H9 (cell line): Measurements from ENCODE around the gene MBP. TPM values are rescaled to one million over a fixed set of nuclear protein-coding genes. Genes with fewer than 3 reads are reported as not detected.

Experiments
- DNase-seq: peaks from one replicate; pipeline ENCODE4 v3.0.0-alpha.2; 2017
- H2AFZ ChIP-seq: one replicate; pipeline ENCODE4 v1.6.1; 2013; ENCODE audit warnings: mild to moderate bottlenecking, low read length, control low read depth, moderate library complexity
- H2AK5ac ChIP-seq: 2 replicates; pipeline ENCODE4 v1.6.1; 2013; ENCODE audit warnings: low read length, control low read depth, mixed read lengths; ENCODE audit not compliant: insufficient read length
- H2BK120ac ChIP-seq: one replicate; pipeline ENCODE4 v1.6.1; 2013; ENCODE audit warnings: low read depth, mild to moderate bottlenecking, low read length, control low read depth, inconsistent platforms; ENCODE audit not compliant: poor library complexity, severe bottlenecking
- H2BK12ac ChIP-seq: 2 replicates; pipeline ENCODE4 v1.6.1; 2013; ENCODE audit warnings: low read length, control low read depth, mixed read lengths, low read depth; ENCODE audit not compliant: insufficient read length
- H2BK15ac ChIP-seq: 2 replicates; pipeline ENCODE4 v1.6.1; 2013; ENCODE audit warnings: low read depth, low read length, control low read depth
- H2BK20ac ChIP-seq: one replicate; pipeline ENCODE4 v1.6.1; 2013; ENCODE audit warnings: low read depth, mild to moderate bottlenecking, low read length, control low read depth, inconsistent platforms; ENCODE audit not compliant: poor library complexity, severe bottlenecking
- H2BK5ac ChIP-seq: 2 replicates; pipeline ENCODE4 v1.6.1; 2013; ENCODE audit warnings: low read length, control low read depth, mixed read lengths; ENCODE audit not compliant: insufficient read length
- H3K14ac ChIP-seq: 2 replicates; pipeline ENCODE4 v1.6.1; 2013; ENCODE audit warnings: low read length, control low read depth; ENCODE audit not compliant: insufficient read depth
- H3K18ac ChIP-seq: 2 replicates; pipeline ENCODE4 v1.6.1; 2013; ENCODE audit warnings: low read depth, mild to moderate bottlenecking, mixed read lengths, low read length, control low read depth; ENCODE audit not compliant: insufficient read length
- H3K23ac ChIP-seq: 2 replicates; pipeline ENCODE4 v1.6.1; 2013; ENCODE audit warnings: low read length, control low read depth, mixed read lengths, low read depth; ENCODE audit not compliant: insufficient read length
- H3K23me2 ChIP-seq: 2 replicates; pipeline ENCODE4 v1.6.1; 2013; ENCODE audit warnings: low read depth, mild to moderate bottlenecking, mixed read lengths, low read length, control low read depth; ENCODE audit not compliant: insufficient read length, poor library complexity, severe bottlenecking
- H3K27ac ChIP-seq: 2 replicates; pipeline ENCODE4 v1.5.1; 2013; ENCODE audit warnings: low read length, control low read depth, mixed read lengths, low read depth; ENCODE audit not compliant: insufficient read length
- H3K27me3 ChIP-seq: 2 replicates; pipeline ENCODE4 v1.6.1; 2013; ENCODE audit warnings: low read length, control low read depth, inconsistent platforms; ENCODE audit not compliant: insufficient read depth
- H3K4ac ChIP-seq: 2 replicates; pipeline ENCODE4 v1.6.1; 2013; ENCODE audit warnings: low read depth, mild to moderate bottlenecking, control low read depth, inconsistent platforms, low read length, moderate library complexity
- H3K4me1 ChIP-seq: 2 replicates; pipeline ENCODE4 v1.6.1; 2013; ENCODE audit warnings: low read length, control low read depth, inconsistent platforms; ENCODE audit not compliant: insufficient read depth
- H3K4me2 ChIP-seq: 2 replicates; pipeline ENCODE4 v1.6.1; 2013; ENCODE audit warnings: low read length, control low read depth, mixed read lengths; ENCODE audit not compliant: insufficient read length, insufficient read depth
- H3K56ac ChIP-seq: 2 replicates; pipeline ENCODE4 v1.6.1; 2013; ENCODE audit warnings: low read depth, mild to moderate bottlenecking, mixed read lengths, low read length, control low read depth; ENCODE audit not compliant: insufficient read length
- H3K79me1 ChIP-seq: 2 replicates; pipeline ENCODE4 v1.6.1; 2013; ENCODE audit warnings: low read depth, mild to moderate bottlenecking, moderate library complexity, low read length, control low read depth, inconsistent platforms; ENCODE audit not compliant: insufficient read depth, poor library complexity, severe bottlenecking
- H3K79me2 ChIP-seq: 2 replicates; pipeline ENCODE4 v1.6.1; 2013; ENCODE audit warnings: low read length, control low read depth, inconsistent platforms; ENCODE audit not compliant: insufficient read depth
- H3K9ac ChIP-seq: 2 replicates; pipeline ENCODE4 v1.6.1; 2013; ENCODE audit warnings: low read length, control low read depth, mixed read lengths; ENCODE audit not compliant: insufficient read length; ENCODE audit errors: extremely low read depth
- H3K9me3 ChIP-seq: one replicate; pipeline ENCODE4 v1.6.1; 2013; ENCODE audit warnings: low read depth, low read length, inconsistent platforms; ENCODE audit not compliant: control insufficient read depth
- H3T11ph ChIP-seq: one replicate; pipeline ENCODE4 v1.6.1; 2013; ENCODE audit warnings: mild to moderate bottlenecking, low read length, control low read depth, inconsistent platforms
- H4K20me1 ChIP-seq: one replicate; pipeline ENCODE4 v1.6.1; 2013; ENCODE audit not compliant: control insufficient read depth, insufficient read length, insufficient read depth
- H4K5ac ChIP-seq: 2 replicates; pipeline ENCODE4 v1.6.1; 2013; ENCODE audit warnings: low read depth, mild to moderate bottlenecking, mixed read lengths, low read length, control low read depth; ENCODE audit not compliant: insufficient read length
- H4K8ac ChIP-seq: replicated peaks from 2 replicates; pipeline ENCODE4 v1.6.1; 2013; ENCODE audit warnings: low read length, control low read depth, mixed read lengths, low read depth; ENCODE audit not compliant: insufficient read length
- H4K91ac ChIP-seq: 2 replicates; pipeline ENCODE4 v1.6.1; 2013; ENCODE audit warnings: low read depth, mild to moderate bottlenecking, moderate library complexity, mixed read lengths, low read length, control low read depth; ENCODE audit not compliant: insufficient read length
- H3K27ac Mint-ChIP-seq, 3 experiments: 2 replicates in 2 of 3; 3 replicates in 1 of 3; pipeline ENCODE4 v1.8.0; 2020 to 2021; ENCODE audit warnings: mixed read lengths in 3 of 3, mild to moderate bottlenecking in 1 of 3, moderate library complexity in 1 of 3
- H3K27me3 Mint-ChIP-seq: 2 replicates; pipeline ENCODE4 v1.8.0; 2021; ENCODE audit warnings: low read depth, mild to moderate bottlenecking, moderate library complexity, mixed read lengths
- H3K36me3 Mint-ChIP-seq, 3 experiments: 2 replicates in 2 of 3; 3 replicates in 1 of 3; pipeline ENCODE4 v1.8.0; 2020 to 2021; ENCODE audit warnings: low read depth in 3 of 3, mixed read lengths in 3 of 3; ENCODE audit not compliant: insufficient read depth in 1 of 3
- H3K4me1 Mint-ChIP-seq, 2 experiments: 2 replicates each; pipeline ENCODE4 v1.8.0; 2020; ENCODE audit warnings: mixed read lengths in 2 of 2
- H3K4me3 Mint-ChIP-seq, 2 experiments: 2 replicates in 1 of 2; 3 replicates in 1 of 2; pipeline ENCODE4 v1.8.0; 2020 to 2021; ENCODE audit warnings: mild to moderate bottlenecking in 2 of 2, mixed read lengths in 2 of 2, moderate library complexity in 1 of 2
- H3K9me3 Mint-ChIP-seq, 2 experiments: 2 replicates in 1 of 2; 3 replicates in 1 of 2; pipeline ENCODE4 v1.8.0; 2020; ENCODE audit warnings: mild to moderate bottlenecking in 2 of 2, mixed read lengths in 2 of 2, moderate library complexity in 1 of 2
- CTCF ChIP-seq: fragments of 200-600 bp; sonication (generic); conservative IDR thresholded peaks from 3 replicates; pipeline ENCODE4 v1.8.0; 2021; ENCODE audit warnings: antibody characterized with exemption, mild to moderate bottlenecking
- WGBS: extraction: QIAGEN DNeasy Blood & Tissue Kit; methylation state at CpG from one replicate; pipeline ENCODE4 v1.1.7; 2013; ENCODE audit warnings: missing lambda C conversion rate, low lambda C conversion rate, mixed read lengths; ENCODE audit not compliant: insufficient read length; ENCODE audit errors: extremely low coverage; 5-methylcytosine and 5-hydroxymethylcytosine counted together
- total RNA-seq: library from RNA; stranded (reverse); gene quantifications from 2 replicates; pipeline ENCODE4 v1.2.1, GENCODE V29; 2021

The MBP gene
- total RNA-seq, 1 experiment from 2014 or later = 8.6 TPM

- Histone ChIP-seq H3K79me2 (no peaks in the 10 kb centered on the region), H3K4ac (no peak overlapping the region), H3K23me2 (no peaks in the 10 kb centered on the region), H4K8ac (no peak overlapping the region), H3K23ac (no peak overlapping the region), H3K9ac (no peak overlapping the region), H3K9me3 (no peaks in the 10 kb centered on the region), H2BK120ac (no peak overlapping the region), H3T11ph (no peak overlapping the region), H4K20me1 (no peaks in the 10 kb centered on the region), H3K18ac (no peak overlapping the region), H2BK20ac (no peak overlapping the region), H3K79me1 (no peaks in the 10 kb centered on the region), H2BK5ac (no peak overlapping the region), H3K4me1 (peaks cover 3% of the 10 kb centered on the region; the same call in 1 of the 2 replicates), H3K27ac (no peak overlapping the region), H2AFZ (no peak overlapping the region), H4K91ac (no peak overlapping the region), H3K56ac (no peak overlapping the region), H3K4me2 (no peak overlapping the region), H2BK15ac (no peak overlapping the region), H4K5ac (no peak overlapping the region), H2BK12ac (no peak overlapping the region), H3K14ac (no peak overlapping the region), H2AK5ac (no peak overlapping the region), H3K27me3 (no peaks in the 10 kb centered on the region)
- no peaks in the 10 kb centered on the region; a peak in 1 of 7 replicates for H3K36me3 Mint-ChIP-seq
- DNase-seq = peak; percentile 8
- 0 out of 7 replicates have a peak overlapping the region, but pooled peaks of 1 of the 3 experiments have one; percentile 74 for H3K27ac Mint-ChIP-seq
- no peaks in the 10 kb centered on the region for H3K9me3 Mint-ChIP-seq
- WGBS = no CpG with 5 or more reads among the region's 7 CpGs
- H3K4me3 Mint-ChIP-seq = no peak overlapping the region
- TF ChIP-seq CTCF = no peak
- peaks cover 14 to 15% of the 10 kb centered on the region in 2 experiments for H3K4me1 Mint-ChIP-seq
- H3K27me3 Mint-ChIP-seq = no peaks in the 10 kb centered on the region
Observed at GRCh38 chr18:77074431-77074830, 58.2 kb downstream of the MBP start.
